ENCODE measurements around the gene OCA2. TPM values are rescaled to one million over a fixed set of nuclear protein-coding genes. Genes with fewer than 3 reads are reported as not detected.

The OCA2 gene
- total RNA-seq, 4 donors from 2014 or later: 0.19 to 1.1 TPM; not detected in 2

DNA sequence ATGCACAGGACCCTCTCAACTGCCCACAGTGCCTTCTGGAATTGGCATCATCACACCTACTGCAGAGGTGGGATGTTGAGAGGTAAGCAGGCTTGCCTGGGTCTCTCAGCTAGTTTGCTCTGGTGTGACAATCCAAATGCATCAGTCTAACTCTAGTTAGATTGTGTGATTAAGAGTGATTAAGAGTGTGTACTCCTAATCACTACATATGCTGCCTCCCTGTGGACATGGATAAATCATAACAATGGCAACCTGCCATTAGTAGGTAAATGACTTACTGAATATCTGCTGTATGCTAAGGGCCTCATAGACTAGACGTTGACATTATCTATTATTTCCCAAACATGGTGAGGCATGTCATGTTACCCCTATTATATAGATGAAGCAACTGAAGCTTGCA lies 342.1 kb downstream of the OCA2 start:
- TF ChIP-seq, protein P1, sequence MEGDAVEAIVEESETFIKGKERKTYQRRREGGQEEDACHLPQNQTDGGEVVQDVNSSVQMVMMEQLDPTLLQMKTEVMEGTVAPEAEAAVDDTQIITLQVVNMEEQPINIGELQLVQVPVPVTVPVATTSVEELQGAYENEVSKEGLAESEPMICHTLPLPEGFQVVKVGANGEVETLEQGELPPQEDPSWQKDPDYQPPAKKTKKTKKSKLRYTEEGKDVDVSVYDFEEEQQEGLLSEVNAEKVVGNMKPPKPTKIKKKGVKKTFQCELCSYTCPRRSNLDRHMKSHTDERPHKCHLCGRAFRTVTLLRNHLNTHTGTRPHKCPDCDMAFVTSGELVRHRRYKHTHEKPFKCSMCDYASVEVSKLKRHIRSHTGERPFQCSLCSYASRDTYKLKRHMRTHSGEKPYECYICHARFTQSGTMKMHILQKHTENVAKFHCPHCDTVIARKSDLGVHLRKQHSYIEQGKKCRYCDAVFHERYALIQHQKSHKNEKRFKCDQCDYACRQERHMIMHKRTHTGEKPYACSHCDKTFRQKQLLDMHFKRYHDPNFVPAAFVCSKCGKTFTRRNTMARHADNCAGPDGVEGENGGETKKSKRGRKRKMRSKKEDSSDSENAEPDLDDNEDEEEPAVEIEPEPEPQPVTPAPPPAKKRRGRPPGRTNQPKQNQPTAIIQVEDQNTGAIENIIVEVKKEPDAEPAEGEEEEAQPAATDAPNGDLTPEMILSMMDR (IDR thresholded peaks at IDR 0.05): no peak
- DNase-seq (ENCODE audit: low spot score): no peak
- no peak for ATAC-seq (ENCODE audit: low FRiP score)

DNA sequence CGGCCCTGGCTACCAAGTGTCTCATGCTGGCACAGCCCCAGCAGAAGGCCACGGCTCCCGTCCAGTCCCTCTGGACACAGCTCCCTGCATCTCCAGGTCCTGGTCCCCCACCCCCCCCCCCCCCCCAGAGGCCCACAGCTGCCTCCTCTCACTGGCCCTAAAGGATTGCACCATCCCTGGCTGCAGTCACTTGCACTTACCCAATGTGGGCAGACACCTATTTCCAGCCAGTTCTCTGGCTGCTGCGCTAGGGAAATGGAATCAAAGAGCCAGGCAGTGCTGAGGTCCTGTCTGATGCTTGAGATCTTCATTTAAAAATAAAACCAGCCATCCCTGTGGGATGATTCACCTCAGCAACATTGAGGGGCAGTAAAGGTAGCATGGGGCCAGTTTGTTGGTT lies 346.4 kb downstream of the OCA2 start:
- ATAC-seq (ENCODE audit: low FRiP score): no peak

GRCh38 chr15:27747997-27748396 lies 351.1 kb downstream of the OCA2 start:
- DNase-seq (ENCODE audit: low spot score) (no peak), ATAC-seq (ENCODE audit: low FRiP score) (no peak)
- TF ChIP-seq, protein P1 (IDR thresholded peaks at IDR 0.05): no peak

More for the DNA sequence above, 346.4 kb downstream of the OCA2 start:
- no peak for DNase-seq (ENCODE audit: low spot score)
- TF ChIP-seq, protein P1 (IDR thresholded peaks at IDR 0.05): no peak

DNA sequence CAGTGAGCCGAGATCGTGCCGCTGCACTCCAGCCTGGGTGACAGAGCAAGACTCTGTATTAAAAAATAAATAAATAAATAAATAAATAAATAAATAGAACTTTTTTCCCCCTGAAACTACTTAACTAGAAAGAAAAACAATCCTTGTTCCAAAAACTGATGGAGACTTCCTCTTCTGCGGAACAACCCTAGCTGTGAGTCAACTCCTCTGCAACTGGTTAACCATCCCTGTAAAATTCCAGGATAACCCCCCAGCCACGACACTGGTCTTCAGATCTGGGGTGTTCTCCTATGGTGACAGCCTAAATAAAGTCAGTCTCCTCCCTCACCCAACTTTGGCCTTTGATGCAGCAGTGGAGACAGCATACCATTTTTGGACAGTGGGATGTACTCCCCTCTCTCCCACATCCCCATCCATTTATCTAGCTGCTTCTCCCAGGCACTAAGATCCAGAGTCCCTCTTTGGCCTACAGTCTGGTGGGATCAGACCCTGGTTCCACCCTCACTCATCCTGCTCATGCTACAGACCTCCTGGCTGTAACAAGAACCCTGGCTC lies 352.6 kb downstream of the OCA2 start:
- ATAC-seq (ENCODE audit: low FRiP score) (no peak), DNase-seq (ENCODE audit: low spot score) (no peak)
- TF ChIP-seq, protein P1 (IDR thresholded peaks at IDR 0.05): no peak

- no peak for ATAC-seq (ENCODE audit: low FRiP score)
- DNase-seq (ENCODE audit: low spot score): no peak
Observed at GRCh38 chr15:27744641-27745040, 354.5 kb downstream of the OCA2 start.

DNA sequence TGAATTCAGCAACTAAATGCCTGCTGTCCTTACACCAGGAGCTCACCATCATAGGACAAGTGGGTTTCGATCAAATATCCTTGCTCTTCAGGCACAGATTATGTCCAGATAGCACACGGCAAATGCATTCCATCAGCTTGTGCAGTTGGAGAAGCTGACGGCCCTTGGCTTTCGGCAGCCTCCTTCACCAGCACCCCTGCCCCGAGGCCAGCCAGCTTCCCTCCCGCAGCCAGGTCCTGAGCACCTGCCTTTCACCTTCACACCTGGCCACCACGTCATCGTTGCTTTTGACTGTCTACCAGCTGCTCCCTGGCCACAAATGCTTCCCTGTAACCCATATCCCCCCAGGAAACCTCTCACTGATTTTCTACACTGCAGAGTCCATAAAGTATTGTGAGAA lies 355.5 kb downstream of the OCA2 start:
- no peak for DNase-seq (ENCODE audit: low spot score)
- TF ChIP-seq, protein P1 (IDR thresholded peaks at IDR 0.05): no peak
- ATAC-seq (ENCODE audit: low FRiP score): no peak

More at GRCh38 chr15:27744641-27745040, 354.5 kb downstream of the OCA2 start:
- TF ChIP-seq, protein P1 (IDR thresholded peaks at IDR 0.05): no peak

DNA sequence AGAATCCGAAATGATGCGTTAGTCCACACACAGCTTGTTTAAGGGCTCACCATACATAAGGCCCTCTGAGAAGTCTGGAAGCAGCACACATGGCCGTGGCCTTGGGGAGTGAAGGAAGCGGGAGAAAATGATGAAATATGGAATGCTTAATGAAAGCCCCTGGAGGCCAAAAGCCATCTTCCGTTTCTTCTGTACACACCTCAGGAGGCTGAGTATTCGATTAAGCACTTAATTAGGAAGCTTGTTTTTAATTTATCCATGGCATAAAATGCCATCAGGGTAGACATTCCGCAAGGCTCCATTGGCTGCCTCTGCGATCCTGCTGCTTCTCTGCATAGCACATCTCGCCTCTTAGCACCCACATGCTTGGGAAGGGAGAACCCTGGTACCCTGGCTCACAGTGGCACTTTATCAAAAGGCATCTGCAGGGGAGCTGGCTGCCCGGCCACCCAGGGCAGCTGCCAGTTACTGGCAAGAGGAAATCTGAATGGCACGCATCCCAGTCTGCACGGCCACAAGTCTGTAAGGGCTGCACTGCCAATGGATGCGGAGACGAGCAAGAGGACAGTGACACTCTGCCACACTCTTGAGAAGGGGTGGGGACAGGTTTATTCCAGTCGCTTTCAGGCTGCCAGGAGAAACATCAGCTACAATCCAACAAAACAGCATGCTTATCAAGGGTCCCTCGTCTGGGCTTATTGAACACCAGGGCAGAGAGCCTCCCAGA lies 356.2 kb downstream of the OCA2 start:
- no peak for DNase-seq (ENCODE audit: low spot score)
- ATAC-seq (ENCODE audit: low FRiP score): no peak
- TF ChIP-seq, protein P1 (IDR thresholded peaks at IDR 0.05): no peak

All from omental fat pad (tissue), 4 donors.